PFSK-1 (cell line): Measurements from ENCODE around the gene AGXT2.

Experiments used
- FOXP2 ChIP-seq: optimal IDR thresholded peaks from 2 replicates; pipeline ENCODE3; 2011; ENCODE audit warnings: borderline replicate concordance, control low read depth, inconsistent platforms; ENCODE audit not compliant: insufficient read depth; ENCODE audit errors: extremely low read length, extremely low read depth
- POLR2AphosphoS5 ChIP-seq: IDR thresholded peaks from 2 replicates; pipeline ENCODE4 v1.6.1; 2012; ENCODE audit warnings: low read depth, mild to moderate bottlenecking, control low read depth, low read length, moderate library complexity
- SIN3A ChIP-seq: IDR thresholded peaks from 2 replicates; pipeline ENCODE4 v1.6.1; 2012; ENCODE audit warnings: mild to moderate bottlenecking, low read length, moderate library complexity, borderline replicate concordance; ENCODE audit not compliant: insufficient read depth
- TAF1 ChIP-seq: IDR thresholded peaks from 2 replicates; pipeline ENCODE4 v1.6.1; 2012; ENCODE audit warnings: low read length, control low read depth, borderline replicate concordance; ENCODE audit not compliant: insufficient read depth
- TF ChIP-seq, protein P1 (sequence below), 2 experiments: IDR thresholded peaks; 2 replicates each; pipeline versions ENCODE4 v1.6.1 to v1.8.0; 2011 to 2012; ENCODE audit warnings: low read depth in 2 of 2, low read length in 2 of 2, control low read depth in 1 of 2, inconsistent platforms in 1 of 2, mild to moderate bottlenecking in 1 of 2, moderate library complexity in 1 of 2; ENCODE audit not compliant: insufficient read depth in 1 of 2

Gene AGXT2

GRCh38 chr5:34993951-34994350 lies 53.8 kb downstream of the AGXT2 start:
- TF ChIP-seq, protein P1, sequence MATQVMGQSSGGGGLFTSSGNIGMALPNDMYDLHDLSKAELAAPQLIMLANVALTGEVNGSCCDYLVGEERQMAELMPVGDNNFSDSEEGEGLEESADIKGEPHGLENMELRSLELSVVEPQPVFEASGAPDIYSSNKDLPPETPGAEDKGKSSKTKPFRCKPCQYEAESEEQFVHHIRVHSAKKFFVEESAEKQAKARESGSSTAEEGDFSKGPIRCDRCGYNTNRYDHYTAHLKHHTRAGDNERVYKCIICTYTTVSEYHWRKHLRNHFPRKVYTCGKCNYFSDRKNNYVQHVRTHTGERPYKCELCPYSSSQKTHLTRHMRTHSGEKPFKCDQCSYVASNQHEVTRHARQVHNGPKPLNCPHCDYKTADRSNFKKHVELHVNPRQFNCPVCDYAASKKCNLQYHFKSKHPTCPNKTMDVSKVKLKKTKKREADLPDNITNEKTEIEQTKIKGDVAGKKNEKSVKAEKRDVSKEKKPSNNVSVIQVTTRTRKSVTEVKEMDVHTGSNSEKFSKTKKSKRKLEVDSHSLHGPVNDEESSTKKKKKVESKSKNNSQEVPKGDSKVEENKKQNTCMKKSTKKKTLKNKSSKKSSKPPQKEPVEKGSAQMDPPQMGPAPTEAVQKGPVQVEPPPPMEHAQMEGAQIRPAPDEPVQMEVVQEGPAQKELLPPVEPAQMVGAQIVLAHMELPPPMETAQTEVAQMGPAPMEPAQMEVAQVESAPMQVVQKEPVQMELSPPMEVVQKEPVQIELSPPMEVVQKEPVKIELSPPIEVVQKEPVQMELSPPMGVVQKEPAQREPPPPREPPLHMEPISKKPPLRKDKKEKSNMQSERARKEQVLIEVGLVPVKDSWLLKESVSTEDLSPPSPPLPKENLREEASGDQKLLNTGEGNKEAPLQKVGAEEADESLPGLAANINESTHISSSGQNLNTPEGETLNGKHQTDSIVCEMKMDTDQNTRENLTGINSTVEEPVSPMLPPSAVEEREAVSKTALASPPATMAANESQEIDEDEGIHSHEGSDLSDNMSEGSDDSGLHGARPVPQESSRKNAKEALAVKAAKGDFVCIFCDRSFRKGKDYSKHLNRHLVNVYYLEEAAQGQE (IDR thresholded peaks at IDR 0.05; ENCODE audit: insufficient read depth in 1 of 2, low read depth in 2 of 2, low read length in 2 of 2): no peak
- TF ChIP-seq FOXP2 (no peak), SIN3A (no peak), TAF1 (no peak), POLR2AphosphoS5 (no peak)

GRCh38 chr5:34991486-34992238 lies 56.1 kb downstream of the AGXT2 start:
- TF ChIP-seq SIN3A (no peak), TAF1 (no peak), POLR2AphosphoS5 (no peak), FOXP2 (no peak)
- TF ChIP-seq, protein P1 (IDR thresholded peaks at IDR 0.05; ENCODE audit: insufficient read depth in 1 of 2, low read depth in 2 of 2, low read length in 2 of 2): no peak

- TF ChIP-seq TAF1 (no peak), FOXP2 (no peak), SIN3A (no peak), POLR2AphosphoS5 (no peak)
- TF ChIP-seq, protein P1 (IDR thresholded peaks at IDR 0.05; ENCODE audit: insufficient read depth in 1 of 2, low read depth in 2 of 2, low read length in 2 of 2): no peak
Observed at GRCh38 chr5:34986965-34987364, 60.8 kb downstream of the AGXT2 start.

DNA sequence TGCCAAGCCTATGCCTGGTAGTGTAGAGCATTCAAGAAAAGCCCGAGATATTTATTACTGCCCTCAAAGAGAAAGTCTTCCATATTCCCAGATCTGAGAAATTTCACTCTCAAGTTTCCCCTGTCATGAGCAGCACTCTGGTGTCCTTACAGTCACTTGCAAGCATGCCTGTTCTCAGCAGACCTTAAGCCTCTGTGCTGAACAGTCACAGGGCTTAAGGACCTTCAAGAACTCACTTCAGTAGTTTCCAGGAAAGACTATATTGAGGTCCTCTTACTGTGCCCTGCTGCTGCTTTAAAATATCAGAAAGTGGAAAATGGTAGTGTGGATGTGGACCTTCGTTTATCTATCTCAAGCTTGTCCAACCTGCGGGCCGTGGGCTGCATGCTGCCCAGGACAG lies 64.9 kb downstream of the AGXT2 start:
- TF ChIP-seq FOXP2 (no peak), POLR2AphosphoS5 (no peak), SIN3A (no peak), TAF1 (no peak)
- TF ChIP-seq, protein P1 (IDR thresholded peaks at IDR 0.05; ENCODE audit: insufficient read depth in 1 of 2, low read depth in 2 of 2, low read length in 2 of 2): no peak

GRCh38 chr5:34978681-34979080 lies 69.1 kb downstream of the AGXT2 start:
- TF ChIP-seq SIN3A (no peak), TAF1 (no peak), POLR2AphosphoS5 (no peak), FOXP2 (no peak)
- TF ChIP-seq, protein P1 (IDR thresholded peaks at IDR 0.05; ENCODE audit: insufficient read depth in 1 of 2, low read depth in 2 of 2, low read length in 2 of 2): no peak
